COLO829 (cell line): ENCODE measurements around the gene TMEM150B.

ENCODE experiments used
- DNase-seq: peaks from one replicate; pipeline ENCODE4 v3.0.0; 2012; ENCODE audit warnings: low spot score

TMEM150B gene

DNA sequence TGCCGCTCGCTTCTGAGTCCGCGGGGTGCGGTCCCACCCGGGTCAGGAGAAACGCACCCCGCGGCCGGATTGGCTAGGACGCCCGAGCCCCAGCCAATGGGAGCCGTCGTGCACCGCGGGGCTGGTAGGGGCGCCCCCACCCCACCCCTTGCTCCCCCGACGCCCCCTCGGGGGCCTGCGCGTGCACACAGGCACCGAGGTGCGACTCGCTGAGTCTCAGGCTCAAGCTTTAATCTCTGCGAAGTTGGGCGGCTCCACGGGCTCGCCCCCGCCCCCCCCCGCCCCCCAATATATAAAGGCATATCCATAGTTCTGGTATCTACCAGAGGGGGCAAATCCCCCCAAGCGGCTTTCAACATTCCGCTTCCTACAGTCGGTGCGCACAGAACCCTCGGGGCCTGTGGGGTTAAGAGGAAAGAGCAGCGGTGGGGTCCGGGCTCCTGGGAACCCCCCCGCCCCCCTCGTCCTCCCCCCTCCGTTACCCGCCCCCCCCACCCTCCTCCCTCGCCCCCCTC, 29.6 kb upstream of the TMEM150B start, which contains the start of gene COX6B2:
COX6B2 (minus strand) TSS at position 22 of the 515 bp plus-strand sequence. CDS start 198 bp downstream, outside the sequence.
- no peak for DNase-seq

DNA sequence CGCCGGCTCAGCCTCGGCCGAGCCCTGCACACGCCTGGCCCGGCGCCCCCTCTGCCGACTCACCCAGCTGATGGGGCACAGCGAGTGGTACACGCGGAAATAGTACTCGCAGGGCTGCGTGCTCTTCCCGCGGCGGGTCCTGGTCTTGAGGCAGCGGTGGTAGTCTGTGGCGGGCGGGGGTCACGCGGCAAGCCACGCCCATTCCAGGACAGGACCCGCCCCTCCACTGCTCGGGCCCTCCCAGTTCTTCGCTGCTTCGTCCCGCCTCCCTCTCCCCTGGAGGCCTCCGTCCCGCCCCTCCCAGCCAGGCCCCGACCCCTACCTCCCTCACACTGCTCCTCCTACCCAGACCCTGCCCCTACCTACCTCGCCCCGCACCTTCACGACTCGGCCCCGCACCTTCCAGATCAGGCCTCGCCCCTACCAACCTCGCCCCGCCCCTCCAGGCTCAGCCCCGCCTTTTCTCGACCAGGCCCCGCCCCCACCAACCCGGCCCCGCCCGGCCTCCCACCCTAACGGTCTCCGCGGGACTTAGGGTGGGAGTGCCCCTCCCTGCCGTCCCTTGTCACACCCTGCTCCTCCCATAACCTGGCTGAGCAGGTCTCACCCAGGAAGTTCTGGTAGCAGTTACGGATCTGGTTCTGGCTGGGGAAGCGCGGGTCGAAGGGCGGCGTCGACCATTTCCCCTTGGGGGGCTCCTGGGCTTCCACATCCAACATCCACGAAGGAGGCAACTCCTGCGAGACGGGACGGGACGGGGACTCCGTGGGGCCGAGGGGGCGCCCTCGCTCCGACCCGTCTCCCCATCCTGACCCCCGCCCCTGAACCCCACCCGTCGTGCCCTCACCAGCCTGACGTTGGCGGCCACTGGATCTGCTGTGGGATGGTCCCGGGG, 28.9 kb upstream of the TMEM150B start:
- peak; percentile 91 for DNase-seq

DNA sequence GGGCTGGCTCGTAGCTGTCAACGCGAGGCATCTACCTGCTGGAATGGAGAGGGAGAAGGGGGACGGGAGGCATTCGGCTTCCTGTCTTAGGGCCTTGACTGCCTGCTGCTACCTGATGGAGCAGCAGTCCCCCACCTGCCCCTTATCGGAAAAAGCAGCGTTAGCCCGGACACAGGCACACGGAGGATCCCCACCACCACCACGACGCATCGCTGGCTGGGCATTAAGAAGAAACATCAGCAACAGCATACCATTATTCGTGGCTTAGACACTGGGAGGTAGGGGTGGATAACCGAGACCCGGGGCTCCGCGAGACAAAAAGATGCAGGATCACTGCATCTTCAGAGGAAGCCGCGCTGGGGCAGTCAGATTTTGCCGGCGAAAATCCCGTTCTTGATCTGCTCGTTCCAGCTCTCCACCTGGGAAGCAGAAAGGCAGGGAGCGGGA, 28.2 kb upstream of the TMEM150B start:
- no peak for DNase-seq

DNA sequence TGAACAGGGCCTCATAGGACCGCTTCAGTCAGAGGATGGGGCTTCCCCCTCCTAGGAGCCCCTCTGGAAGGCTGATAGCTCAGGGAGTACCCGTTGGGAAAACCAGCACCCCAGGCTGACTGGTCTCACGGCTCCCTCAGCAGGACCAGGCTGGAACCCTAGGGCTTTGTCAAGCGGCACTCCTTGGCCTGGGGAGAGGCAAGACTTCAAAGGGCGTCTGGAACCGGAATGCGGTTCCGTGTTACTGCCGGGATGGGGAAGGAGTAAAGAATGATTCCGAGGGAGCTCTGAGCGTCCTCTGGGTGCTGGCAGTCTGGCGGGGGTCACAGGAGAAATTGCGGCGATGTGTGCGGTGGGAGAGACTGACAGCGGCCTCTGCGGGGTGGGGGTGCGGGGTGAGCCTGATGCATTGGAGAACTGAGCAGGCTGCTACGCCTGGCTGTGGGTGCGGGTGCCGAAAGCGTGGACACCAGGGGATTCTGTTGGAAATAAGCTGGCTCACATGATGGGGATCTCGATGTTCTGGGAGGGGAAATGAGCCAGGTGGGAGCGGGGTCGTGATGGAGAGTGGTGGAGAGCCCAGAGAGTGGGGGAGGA, 27.5 kb upstream of the TMEM150B start:
- DNase-seq, result no peak

DNA sequence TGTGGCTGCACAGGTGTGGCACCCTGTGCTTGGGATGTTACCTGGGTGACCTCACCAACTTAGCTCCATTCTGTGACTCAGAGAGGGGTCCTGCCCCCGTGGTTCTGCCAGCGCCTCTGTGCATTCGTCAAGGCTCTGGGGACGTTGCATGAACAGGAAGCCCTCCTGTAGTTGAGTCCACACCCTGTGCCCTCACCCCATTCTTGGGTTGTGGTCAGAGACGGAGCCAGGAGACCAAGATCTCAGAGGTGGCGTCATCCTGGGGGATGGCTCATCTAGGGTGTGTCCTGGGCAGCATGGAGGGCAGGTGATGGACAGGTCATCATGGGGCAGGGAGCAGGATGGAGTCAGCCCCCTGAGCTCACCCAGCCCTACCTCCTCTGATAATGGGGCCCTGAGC, 26.9 kb upstream of the TMEM150B start:
- DNase-seq, result no peak

DNA sequence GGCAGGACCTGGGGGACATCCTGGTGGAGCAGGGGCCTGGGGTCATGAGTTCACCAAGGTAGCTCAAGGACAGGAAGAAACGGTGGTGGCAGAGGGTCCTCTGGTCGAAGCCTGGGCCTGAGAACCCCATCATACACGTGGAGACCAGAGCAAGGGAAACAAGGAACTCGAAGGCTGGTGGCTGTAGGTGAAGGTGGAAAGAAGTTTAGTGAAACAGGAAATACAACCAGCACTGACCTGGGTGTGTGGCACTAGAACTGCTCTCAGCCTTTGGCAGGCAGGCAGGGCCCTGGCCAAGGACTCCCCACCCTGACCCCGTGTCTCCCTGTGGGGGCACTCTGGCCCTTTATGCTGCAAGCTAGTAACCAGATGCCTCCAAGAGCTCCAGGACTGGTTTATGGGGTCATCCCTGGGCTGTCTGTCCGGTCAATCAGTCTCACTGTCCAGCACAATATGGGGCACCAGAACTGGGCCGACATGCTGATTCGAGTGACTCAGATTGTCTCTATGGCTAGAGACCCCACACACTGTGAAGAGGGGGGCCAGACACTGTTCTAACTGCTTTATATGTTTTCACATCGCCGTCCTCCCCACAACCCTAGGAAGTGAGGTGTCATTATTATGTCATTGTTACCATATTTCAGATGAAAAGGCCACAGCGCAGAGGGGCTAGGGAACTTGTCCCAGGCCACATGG, 25.6 kb upstream of the TMEM150B start:
- no peak for DNase-seq

DNA sequence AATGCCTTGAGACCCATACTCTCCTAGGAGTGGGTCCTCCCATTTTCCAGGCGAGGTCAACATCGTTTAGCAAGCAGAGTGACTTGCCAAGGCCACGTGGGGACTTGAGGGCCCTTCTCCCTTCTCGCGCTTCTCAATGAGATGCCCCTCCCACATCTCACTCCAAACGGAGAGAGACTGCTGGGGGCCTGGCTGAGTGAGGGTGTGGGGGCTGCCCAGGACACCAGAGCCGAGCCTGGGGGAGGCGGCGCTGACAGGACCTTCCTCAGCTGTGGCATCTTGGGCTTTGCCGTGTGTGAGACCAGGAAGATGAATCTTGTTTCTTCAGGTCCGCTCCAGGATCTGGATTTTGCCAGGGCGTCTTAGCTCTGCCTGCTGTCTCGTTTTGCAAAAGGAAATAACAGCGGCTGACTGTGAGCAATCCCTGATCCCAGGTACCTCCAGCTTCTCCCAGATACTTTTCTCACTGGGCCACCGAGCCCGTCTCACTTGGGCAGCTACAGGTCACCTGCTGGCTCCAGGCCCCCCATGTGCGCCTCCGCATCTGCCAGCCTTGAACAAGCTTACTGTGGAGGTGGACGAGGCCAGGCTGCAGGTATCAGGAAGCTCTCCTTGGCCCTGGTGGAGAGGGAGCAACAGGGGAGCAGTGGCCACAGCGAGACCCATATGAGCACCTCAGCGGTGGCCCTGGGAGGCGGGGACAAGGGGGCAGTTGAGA, 23.3 kb upstream of the TMEM150B start:
- no peak for DNase-seq

DNA sequence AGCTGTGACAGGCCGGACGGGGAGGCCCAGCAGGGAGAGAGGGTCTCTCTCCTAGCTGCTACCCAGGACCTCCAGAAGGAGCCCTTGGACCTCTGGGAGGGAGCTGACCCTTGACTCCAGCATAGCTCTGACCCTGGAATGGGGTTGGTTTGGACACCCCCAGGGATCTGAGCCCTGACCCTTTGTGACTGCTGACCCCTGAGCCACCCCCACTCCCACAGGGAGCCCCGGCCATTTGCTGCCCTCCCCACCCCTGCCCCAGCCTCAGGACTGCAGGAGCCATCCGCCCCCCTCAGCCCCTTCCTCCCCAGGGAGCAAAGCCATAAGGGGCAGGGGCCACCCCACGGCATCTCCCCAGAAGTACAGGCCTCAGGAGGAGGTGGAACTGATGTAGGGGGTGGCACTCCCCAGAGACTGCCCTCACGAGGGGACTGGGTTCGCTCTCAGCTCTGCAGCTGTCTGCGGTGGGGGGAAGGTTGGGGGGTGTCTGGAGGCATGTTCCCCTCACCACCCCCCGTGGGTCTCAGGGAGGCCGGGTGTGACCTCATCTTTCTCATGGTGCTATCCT, 22.4 kb upstream of the TMEM150B start:
- no peak for DNase-seq

DNA sequence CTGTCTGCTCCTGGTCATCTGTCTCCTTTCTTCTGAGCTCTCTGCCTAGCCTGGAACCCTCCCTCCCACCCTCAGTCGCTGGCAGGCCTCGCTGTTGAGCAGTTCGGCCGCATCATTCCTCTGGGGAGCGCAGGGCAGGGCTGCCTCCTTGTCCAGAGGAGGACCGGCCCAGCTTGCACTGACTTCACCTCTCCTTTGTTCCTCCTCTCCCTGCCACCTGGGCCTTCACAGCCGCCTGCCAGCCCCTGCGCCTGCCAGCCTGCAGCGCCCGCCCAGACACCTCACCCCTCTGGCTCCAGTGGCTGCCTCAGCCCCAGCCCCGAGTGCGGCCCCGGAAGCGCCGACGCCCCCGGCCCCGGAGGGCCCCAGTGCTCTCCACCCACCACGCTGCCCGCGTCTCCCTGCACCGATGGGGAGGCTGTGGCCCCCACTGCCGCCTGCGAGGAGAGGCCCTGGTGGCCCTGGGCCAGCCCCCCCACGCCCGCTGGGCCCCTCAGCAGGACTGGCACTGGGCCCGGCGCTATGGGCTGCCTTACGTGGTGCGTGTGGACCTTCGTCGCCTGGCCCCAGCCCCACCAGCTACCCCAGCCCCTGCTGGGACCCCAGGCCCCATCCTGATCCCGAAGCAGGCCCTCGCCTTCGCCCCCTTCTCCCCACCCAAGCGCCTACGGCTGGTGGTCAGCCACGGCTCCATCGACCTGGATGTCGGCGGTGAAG, 21.7 kb upstream of the TMEM150B start:
- DNase-seq, result no peak

DNA sequence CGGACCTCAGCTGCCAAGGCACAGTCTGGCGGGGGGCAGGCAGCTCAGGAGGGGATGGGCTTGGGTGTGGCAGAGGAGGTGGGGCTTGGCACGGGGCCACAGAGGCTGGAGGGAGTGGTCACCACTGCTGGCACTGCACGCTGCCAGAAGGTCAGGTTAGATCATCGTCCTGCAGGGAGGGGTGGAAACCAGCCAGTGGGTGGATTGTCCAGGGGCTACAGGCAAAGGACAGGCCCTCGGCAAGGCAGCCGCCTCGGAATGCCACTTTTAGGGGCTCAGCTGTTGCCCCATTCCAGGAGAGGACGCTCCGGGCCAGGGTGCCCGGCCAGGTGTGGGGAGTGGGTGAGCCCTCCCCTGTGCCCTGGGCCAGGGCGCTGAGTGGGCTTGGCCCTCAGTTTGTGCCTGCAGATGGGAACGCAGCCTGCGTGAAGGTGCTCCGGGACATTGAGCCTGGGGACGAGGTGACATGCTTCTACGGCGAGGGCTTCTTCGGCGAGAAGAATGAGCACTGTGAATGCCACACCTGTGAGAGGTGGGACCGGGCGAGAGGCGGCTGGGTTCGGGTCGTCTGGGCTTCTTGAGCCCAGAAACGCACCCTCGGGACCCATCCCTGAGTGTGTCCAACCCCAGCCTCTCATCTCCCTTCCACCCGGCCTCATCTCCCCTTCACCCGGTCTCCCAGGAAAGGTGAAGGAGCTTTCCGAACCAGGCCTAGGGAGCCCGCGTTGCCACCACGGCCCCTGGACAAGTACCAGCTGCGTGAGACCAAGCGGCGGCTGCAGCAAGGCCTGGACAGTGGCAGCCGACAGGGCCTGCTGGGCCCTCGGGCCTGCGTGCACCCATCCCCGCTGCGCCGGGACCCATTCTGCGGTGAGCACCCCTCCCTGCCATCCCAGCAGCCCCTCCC, 20.9 kb upstream of the TMEM150B start:
- no peak for DNase-seq

DNA sequence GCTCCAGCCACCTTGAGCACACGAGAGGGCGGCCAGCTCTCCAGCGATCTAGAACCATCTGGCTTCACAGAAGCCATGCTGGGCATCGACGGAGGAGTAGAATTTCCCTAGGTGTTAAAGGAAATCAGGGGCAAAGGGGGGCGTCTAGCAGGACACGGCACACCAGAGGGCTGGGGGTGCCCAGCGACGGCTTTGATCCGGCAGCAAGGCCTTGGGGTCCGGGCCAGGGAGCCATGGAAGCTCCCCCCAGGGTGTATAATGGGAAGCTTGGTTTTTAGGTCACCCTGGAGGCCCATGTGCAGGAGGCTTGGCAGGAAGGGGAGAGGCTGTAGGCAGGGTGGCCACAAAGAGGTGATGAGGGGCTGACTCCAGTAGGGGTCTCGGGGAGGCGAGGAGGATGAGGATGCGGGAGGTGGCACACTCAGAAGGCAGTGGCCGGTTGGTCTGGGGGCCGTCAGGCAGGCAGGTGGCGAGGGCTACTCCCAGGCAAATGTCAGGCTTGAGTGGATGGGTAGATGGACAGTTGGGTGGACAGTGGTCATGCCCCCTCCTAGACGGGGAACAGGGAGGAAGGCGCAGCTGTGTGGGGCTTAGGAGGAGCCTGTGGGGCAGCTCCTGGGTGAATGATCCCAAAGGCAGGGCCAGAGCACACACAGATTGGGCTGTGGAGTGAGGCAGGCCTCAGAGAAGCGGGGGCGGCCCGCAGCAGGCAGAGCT, 20.1 kb upstream of the TMEM150B start:
- DNase-seq, result no peak

DNA sequence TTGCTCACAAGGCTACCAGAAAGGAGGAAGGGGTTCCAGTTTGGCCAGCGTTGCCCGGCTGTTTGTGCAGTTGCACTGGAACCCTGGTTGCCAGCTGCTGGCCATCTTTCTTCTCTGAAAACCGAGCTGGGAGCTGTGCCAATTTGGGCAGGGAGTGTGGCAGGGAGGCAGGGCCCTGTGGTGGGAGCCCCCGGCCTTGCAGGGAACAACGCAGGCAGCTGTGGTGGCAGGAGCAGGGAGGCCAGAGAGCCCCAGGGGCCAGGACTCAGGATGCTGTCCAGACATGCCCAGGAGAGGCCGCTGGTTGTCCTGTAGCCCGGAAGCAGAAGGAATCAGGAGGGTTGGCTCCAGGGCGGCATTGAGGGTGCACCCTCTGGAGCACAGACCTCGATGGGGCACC, 19.3 kb upstream of the TMEM150B start:
- no peak for DNase-seq

DNA sequence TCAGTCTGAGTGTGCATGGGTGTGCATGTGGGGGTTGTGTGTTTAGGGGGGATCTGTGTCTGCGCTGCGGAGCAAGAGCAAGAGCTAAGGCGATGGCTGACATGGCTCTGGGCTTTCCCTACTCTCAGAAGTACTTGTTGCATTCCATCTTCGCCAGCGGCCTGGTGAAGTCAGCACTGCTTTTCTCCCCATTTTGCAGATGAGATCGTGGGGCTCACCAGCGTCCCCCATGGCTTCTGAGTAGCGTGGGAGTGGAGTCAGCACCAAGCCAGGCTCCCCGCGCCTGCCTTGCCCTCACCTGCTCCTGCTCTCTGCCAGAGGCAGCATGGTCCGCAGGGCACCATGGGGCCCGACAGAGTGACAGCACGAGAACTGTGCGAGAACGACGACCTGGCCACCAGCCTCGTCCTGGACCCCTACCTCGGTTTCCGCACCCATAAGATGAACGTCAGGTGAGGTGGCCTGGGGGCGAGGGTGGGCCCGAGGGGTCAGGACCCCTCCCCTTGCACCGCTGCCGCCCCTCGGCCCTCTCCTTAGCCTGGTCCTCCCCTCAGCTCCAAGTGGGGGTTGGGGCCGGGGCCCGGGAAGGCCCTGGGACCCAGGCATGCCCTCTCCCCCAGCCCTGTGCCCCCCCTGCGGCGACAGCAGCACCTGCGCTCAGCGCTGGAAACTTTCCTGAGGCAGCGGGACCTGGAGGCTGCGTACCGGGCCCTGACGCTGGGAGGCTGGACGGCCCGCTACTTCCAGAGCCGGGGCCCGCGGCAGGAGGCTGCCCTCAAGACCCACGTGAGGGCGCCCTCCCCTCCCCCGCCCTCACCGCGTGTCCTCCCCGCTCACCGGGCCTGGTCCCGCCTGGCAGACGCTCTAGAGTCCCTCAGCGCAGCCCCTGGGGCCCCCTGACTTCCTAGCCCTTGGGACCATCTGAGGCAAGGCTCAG, 16.7 kb upstream of the TMEM150B start:
- no peak for DNase-seq

DNA sequence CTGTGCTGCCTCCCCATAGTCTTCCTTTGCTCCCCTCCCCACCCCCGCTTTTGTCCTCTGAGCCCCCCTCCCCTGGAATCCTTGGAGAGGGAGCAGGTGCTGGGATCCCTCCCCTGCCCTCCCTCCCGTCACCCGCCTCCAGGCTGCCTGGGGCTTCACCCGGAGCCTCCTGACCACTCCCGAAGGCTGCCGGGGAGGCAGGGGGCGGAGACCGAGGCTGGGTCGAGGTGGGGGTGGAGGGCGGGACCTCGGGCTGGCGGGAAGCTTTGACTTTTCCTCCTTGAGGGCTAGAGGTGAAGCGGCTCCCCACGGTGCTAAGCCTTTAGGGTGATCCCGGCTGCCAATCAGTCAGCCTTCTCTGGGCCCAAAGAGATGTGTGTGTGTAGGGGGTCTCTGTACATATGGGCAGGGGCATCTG, 16.0 kb upstream of the TMEM150B start:
- peak; percentile 59 for DNase-seq

DNA sequence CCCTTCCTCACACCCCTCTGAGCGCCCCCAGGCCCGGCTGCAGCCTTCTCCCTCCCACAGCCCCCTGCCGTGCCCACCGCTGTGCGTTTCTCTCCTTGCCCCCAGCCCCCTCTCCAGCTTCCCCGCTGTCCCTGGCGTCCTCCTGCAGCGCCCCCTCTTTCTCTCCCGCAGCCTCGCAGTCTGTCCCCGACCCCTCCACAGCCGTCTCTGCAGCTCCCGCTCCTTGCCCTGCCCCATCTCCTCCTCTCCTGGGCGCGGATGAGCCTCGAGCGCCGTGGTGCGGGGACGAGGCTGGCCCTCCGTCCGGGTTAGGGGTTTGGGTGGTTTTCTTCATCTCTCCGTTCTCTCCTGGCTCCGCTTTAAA, 15.6 kb upstream of the TMEM150B start:
- DNase-seq, result no peak

DNA sequence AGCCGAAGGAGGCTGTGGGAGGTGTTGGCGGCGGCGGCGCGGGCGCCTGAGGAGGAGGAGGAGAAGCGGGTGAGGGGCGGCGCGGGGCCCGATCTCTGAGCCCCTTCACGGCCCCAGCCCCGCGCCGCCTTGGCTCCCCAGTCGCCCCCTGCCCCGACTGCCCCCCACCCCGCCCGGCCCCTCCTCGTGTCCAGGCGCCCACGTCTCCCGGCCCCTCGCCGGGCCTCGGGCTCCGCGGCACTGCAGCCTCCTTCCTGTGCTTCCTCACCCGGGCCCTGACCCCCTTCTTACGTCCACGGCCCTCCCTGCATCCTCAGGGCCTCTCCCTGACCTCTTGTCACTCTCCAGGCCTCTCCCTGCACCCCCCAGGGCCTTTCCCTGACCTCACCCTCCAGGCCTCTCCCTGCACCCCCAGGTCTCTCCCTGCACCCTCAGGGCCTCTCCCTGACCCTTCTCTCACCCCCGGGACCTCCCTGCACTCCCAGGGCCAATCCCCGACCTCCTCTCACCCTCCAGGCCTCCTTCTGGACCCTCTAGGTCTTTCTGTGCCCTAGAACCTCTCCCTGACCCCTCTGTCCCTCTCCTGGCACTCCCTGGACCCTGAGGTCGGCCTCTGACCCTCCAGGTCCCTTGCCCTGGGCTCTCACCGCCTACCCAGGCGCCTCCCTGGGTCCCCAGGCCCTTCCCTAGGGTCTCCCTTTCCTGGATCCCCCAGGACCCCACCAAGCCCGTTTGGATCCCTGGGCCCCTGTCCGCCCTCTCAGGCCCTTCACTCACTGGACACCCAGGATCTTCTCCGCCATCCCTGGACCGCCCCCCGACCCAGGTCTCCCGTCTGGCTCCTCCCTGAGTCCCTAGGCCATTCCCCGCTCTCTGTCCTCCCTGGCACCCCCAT, 15.0 kb upstream of the TMEM150B start:
- no peak for DNase-seq
